Measurements from ENCODE around the gene CLRN3. TPM values are rescaled to one million over a fixed set of nuclear protein-coding genes. Genes with fewer than 3 reads are reported as not detected.

Gene CLRN3
- total RNA-seq, 1 donor from 2014 or later, result not detected

- intact Hi-C loops (cut with DNase I), result no loop called here
- Histone ChIP-seq H3K27ac (no peak overlapping the region), H3K4me1 (no peaks in the 10 kb centered on the region), H3K27me3 (no peaks in the 10 kb centered on the region), H3K36me3 (no peaks in the 10 kb centered on the region), H3K9me3 (peaks cover 0 to 3% of the 10 kb centered on the region in 2 donors), H3K4me3 (no peak overlapping the region)
- TF ChIP-seq, protein P1, sequence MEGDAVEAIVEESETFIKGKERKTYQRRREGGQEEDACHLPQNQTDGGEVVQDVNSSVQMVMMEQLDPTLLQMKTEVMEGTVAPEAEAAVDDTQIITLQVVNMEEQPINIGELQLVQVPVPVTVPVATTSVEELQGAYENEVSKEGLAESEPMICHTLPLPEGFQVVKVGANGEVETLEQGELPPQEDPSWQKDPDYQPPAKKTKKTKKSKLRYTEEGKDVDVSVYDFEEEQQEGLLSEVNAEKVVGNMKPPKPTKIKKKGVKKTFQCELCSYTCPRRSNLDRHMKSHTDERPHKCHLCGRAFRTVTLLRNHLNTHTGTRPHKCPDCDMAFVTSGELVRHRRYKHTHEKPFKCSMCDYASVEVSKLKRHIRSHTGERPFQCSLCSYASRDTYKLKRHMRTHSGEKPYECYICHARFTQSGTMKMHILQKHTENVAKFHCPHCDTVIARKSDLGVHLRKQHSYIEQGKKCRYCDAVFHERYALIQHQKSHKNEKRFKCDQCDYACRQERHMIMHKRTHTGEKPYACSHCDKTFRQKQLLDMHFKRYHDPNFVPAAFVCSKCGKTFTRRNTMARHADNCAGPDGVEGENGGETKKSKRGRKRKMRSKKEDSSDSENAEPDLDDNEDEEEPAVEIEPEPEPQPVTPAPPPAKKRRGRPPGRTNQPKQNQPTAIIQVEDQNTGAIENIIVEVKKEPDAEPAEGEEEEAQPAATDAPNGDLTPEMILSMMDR (IDR thresholded peaks at IDR 0.05), result no peak
- DNase-seq (ENCODE audit: low spot score in 2 of 2), result no peak
Observed at GRCh38 chr10:127894146-127894545, 1.4 kb upstream of the CLRN3 start.

DNA sequence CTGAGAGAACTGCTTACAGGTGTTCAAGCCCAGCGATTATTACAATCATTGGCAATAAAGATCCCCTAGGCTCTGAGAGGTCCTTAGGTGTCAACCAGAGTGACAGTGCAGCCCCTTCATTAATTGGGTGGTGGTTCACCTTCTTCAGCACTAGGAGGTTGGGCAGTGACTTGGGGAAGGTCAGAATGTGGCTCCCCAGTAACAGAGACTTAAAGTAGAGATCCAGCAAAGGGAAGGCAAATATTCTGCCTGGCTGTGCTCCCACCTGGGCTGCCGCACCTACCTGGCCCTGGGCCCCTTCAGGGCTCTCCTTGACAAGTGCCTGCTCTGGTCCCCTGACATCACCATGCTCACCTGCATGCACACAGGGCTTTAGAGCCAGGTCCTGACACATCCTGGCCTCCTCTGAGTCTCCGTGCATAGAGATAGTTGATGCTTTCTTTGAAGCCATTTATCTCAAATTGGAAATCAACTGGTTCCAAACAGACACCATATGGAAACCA is 1.9 kb downstream of the CLRN3 start:
- intact Hi-C loops (cut with DNase I), result no loop called here
- Histone ChIP-seq H3K27me3 (no peaks in the 10 kb centered on the region), H3K36me3 (no peaks in the 10 kb centered on the region), H3K4me1 (no peaks in the 10 kb centered on the region), H3K9me3 (no peaks in the 10 kb centered on the region), H3K27ac (no peak overlapping the region), H3K4me3 (no peak overlapping the region)
- DNase-seq (ENCODE audit: low spot score in 2 of 2), result no peak
- TF ChIP-seq, protein P1 (IDR thresholded peaks at IDR 0.05), result no peak

DNA sequence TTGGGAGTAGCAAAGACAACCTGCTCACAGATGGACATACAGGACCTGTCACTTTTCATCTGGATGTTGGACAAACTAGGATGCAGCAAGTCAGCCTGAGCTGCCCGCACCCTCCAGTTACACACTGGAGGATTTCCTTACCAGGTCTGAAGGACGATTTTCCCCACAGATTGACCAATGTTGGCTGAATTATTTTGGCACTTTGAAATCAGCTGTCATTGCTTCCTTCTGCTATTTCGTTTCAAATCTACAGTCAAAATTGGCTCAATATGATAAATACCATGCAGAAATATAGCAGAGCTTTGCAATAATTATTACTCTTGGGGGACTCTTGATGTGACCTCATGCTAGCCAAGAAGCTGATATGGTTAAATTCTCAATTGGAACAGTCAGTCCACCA is 2.5 kb downstream of the CLRN3 start:
- H3K4me1 ChIP-seq, result no peaks in the 10 kb centered on the region
- no peak overlapping the region for H3K27ac ChIP-seq
- no peaks in the 10 kb centered on the region for H3K27me3 ChIP-seq
- H3K4me3 ChIP-seq, result no peak overlapping the region
- intact Hi-C loops (cut with DNase I), result no loop called here
- TF ChIP-seq, protein P1 (IDR thresholded peaks at IDR 0.05), result no peak
- no peaks in the 10 kb centered on the region for H3K36me3 ChIP-seq
- DNase-seq (ENCODE audit: low spot score in 2 of 2), result no peak
- no peaks in the 10 kb centered on the region for H3K9me3 ChIP-seq

- Histone ChIP-seq H3K4me1 (no peaks in the 10 kb centered on the region), H3K27ac (peak overlapping the region in 1 of 2 donors; percentile 33), H3K9me3 (no peaks in the 10 kb centered on the region), H3K36me3 (no peaks in the 10 kb centered on the region), H3K27me3 (no peaks in the 10 kb centered on the region), H3K4me3 (no peak overlapping the region)
- intact Hi-C loops (cut with DNase I), result no loop called here
- TF ChIP-seq, protein P1 (IDR thresholded peaks at IDR 0.05), result no peak
- no peak for DNase-seq (ENCODE audit: low spot score in 2 of 2)
Observed at GRCh38 chr10:127889605-127890195, 3.0 kb downstream of the CLRN3 start.

GRCh38 chr10:127888521-127889312 is 4.0 kb downstream of the CLRN3 start:
- intact Hi-C loops (cut with DNase I), result no loop called here
- peak overlapping the region in 1 of 2 donors; percentile 29 for H3K27ac ChIP-seq
- H3K4me3 ChIP-seq, result no peak overlapping the region
- DNase-seq (ENCODE audit: low spot score in 2 of 2), result no peak
- H3K36me3 ChIP-seq, result no peaks in the 10 kb centered on the region
- TF ChIP-seq, protein P1 (IDR thresholded peaks at IDR 0.05), result no peak
- no peaks in the 10 kb centered on the region for H3K27me3 ChIP-seq
- no peaks in the 10 kb centered on the region for H3K9me3 ChIP-seq
- H3K4me1 ChIP-seq, result no peaks in the 10 kb centered on the region
